ENCODE data around the gene MRPS30.

The MRPS30 gene

GRCh38 chr5:44828719-44829118, 20.0 kb downstream of the MRPS30 start:
- ChIA-PET CTCF (no interaction called here), POLR2A (no interaction called here)
- Histone ChIP-seq H3K4me3 (ENCODE audit: low read depth, low read length) (no peak overlapping the region), H3K9me3 (ENCODE audit: control insufficient read depth, insufficient read depth, low read depth, low read length) (no peaks in the 10 kb centered on the region), H3K27ac (ENCODE audit: extremely low read depth, low read depth, low read length) (no peak overlapping the region), H3K36me3 (ENCODE audit: control insufficient read depth in 2 of 2, insufficient read depth in 1 of 2, low read length in 2 of 2) (peaks cover 0 to 7% of the 10 kb centered on the region in 2 experiments; a peak in 1 of 3 replicates), H3K4me1 (ENCODE audit: control insufficient read depth, insufficient read depth, low read length) (no peaks in the 10 kb centered on the region)
- TF ChIP-seq ZNF677 (tag by site-specific recombination; IDR thresholded peaks at IDR 0.05): peak; percentile 77
- TF ChIP-seq ZNF423 (tag by site-specific recombination; IDR thresholded peaks at IDR 0.05): no peak

DNA sequence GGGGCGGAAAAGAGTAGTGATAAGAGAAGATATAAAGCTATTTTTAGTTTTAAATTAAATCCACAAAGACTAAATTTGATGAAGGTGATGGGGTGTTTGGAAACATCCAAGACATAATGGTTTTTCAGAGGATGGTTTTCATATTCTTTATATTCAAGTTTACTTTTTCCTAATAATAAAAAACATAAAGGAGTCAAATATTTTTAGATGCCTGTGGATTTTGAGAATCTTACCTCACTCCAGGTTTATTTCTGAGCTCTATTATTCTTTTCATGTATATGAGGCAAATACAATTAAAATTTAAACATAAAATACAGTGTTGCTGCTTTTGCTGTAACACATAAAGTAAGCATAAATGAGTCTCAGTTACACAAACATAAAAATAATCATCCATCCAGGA, 22.2 kb downstream of the MRPS30 start:
- POLR2A ChIA-PET: no interaction called here
- CTCF ChIA-PET: interaction anchor here (1.3 kb wide), 1 partner anchor 12 kb away, joined by 4 read pairs; no protein-coding TSS in a partner anchor
- H3K4me1 ChIP-seq (ENCODE audit: control insufficient read depth, insufficient read depth, low read length): no peaks in the 10 kb centered on the region
- H3K4me3 ChIP-seq (ENCODE audit: low read depth, low read length): no peak overlapping the region
- no peak overlapping the region for H3K27ac ChIP-seq (ENCODE audit: extremely low read depth, low read depth, low read length)
- H3K9me3 ChIP-seq (ENCODE audit: control insufficient read depth, insufficient read depth, low read depth, low read length): no peaks in the 10 kb centered on the region
- TF ChIP-seq, protein P1, sequence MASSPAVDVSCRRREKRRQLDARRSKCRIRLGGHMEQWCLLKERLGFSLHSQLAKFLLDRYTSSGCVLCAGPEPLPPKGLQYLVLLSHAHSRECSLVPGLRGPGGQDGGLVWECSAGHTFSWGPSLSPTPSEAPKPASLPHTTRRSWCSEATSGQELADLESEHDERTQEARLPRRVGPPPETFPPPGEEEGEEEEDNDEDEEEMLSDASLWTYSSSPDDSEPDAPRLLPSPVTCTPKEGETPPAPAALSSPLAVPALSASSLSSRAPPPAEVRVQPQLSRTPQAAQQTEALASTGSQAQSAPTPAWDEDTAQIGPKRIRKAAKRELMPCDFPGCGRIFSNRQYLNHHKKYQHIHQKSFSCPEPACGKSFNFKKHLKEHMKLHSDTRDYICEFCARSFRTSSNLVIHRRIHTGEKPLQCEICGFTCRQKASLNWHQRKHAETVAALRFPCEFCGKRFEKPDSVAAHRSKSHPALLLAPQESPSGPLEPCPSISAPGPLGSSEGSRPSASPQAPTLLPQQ (tag by site-specific recombination; IDR thresholded peaks at IDR 0.05): no peak
- no peak for TF ChIP-seq ZNF561 (tag by site-specific recombination; IDR thresholded peaks at IDR 0.05; ENCODE audit: borderline replicate concordance)
- TF ChIP-seq ZNF184 (tag by site-specific recombination; IDR thresholded peaks at IDR 0.05): no peak
- TF ChIP-seq ZNF324 (tag by site-specific recombination; IDR thresholded peaks at IDR 0.05): no peak
- TF ChIP-seq, protein P2, sequence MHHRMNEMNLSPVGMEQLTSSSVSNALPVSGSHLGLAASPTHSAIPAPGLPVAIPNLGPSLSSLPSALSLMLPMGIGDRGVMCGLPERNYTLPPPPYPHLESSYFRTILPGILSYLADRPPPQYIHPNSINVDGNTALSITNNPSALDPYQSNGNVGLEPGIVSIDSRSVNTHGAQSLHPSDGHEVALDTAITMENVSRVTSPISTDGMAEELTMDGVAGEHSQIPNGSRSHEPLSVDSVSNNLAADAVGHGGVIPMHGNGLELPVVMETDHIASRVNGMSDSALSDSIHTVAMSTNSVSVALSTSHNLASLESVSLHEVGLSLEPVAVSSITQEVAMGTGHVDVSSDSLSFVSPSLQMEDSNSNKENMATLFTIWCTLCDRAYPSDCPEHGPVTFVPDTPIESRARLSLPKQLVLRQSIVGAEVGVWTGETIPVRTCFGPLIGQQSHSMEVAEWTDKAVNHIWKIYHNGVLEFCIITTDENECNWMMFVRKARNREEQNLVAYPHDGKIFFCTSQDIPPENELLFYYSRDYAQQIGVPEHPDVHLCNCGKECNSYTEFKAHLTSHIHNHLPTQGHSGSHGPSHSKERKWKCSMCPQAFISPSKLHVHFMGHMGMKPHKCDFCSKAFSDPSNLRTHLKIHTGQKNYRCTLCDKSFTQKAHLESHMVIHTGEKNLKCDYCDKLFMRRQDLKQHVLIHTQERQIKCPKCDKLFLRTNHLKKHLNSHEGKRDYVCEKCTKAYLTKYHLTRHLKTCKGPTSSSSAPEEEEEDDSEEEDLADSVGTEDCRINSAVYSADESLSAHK (tag by site-specific recombination; IDR thresholded peaks at IDR 0.05): no peak
- TF ChIP-seq ZNF596 (tag by site-specific recombination; IDR thresholded peaks at IDR 0.05): no peak
- TF ChIP-seq GFI1B (tag by site-specific recombination; IDR thresholded peaks at IDR 0.05): no peak
- TF ChIP-seq ZNF585B (tag by site-specific recombination; IDR thresholded peaks at IDR 0.05): no peak
- TF ChIP-seq SP3 (tag by site-specific recombination; IDR thresholded peaks at IDR 0.05): no peak
- no peak for TF ChIP-seq ZFP41 (tag by site-specific recombination; IDR thresholded peaks at IDR 0.05; ENCODE audit: borderline replicate concordance)
- TF ChIP-seq ZXDB (tag by site-specific recombination; IDR thresholded peaks at IDR 0.05): no peak
- no peak for TF ChIP-seq REPIN1 (tag by site-specific recombination; IDR thresholded peaks at IDR 0.05; ENCODE audit: low read depth)
- peaks cover 0 to 7% of the 10 kb centered on the region in 2 experiments; a peak in 1 of 3 replicates for H3K36me3 ChIP-seq (ENCODE audit: control insufficient read depth in 2 of 2, insufficient read depth in 1 of 2, low read length in 2 of 2)

- POLR2A ChIA-PET: no interaction called here
- no peaks in the 10 kb centered on the region for H3K36me3 ChIP-seq (ENCODE audit: control insufficient read depth in 2 of 2, insufficient read depth in 1 of 2, low read length in 2 of 2)
- H3K9me3 ChIP-seq (ENCODE audit: control insufficient read depth, insufficient read depth, low read depth, low read length): no peaks in the 10 kb centered on the region
- no peak overlapping the region for H3K4me3 ChIP-seq (ENCODE audit: low read depth, low read length)
- TF ChIP-seq SCRT2 (tag by site-specific recombination; IDR thresholded peaks at IDR 0.05) (no peak), SCRT1 (tag by site-specific recombination; IDR thresholded peaks at IDR 0.05; ENCODE audit: borderline replicate concordance) (no peak), ZNF341 (tag by site-specific recombination; IDR thresholded peaks at IDR 0.05; ENCODE audit: low read depth) (no peak), ZNF10 (tag by site-specific recombination; IDR thresholded peaks at IDR 0.05) (no peak), MZF1 (tag by site-specific recombination; IDR thresholded peaks at IDR 0.05; ENCODE audit: borderline replicate concordance) (no peak), ZNF239 (tag by site-specific recombination; IDR thresholded peaks at IDR 0.05) (no peak), ZNF610 (tag by site-specific recombination; IDR thresholded peaks at IDR 0.05; ENCODE audit: borderline replicate concordance) (no peak)
- TF ChIP-seq, protein P2 (tag by site-specific recombination; IDR thresholded peaks at IDR 0.05): no peak
- H3K27ac ChIP-seq (ENCODE audit: extremely low read depth, low read depth, low read length): no peak overlapping the region
- H3K4me1 ChIP-seq (ENCODE audit: control insufficient read depth, insufficient read depth, low read length): no peaks in the 10 kb centered on the region
- CTCF ChIA-PET: no interaction called here
Measured at GRCh38 chr5:44833249-44833648, 24.5 kb downstream of the MRPS30 start.
